ENCODE measurements around the gene GHRHR.

The GHRHR gene

GRCh38 chr7:31020161-31020560, 56.4 kb downstream of the GHRHR start:
- H3K36me3 ChIP-seq (ENCODE audit: insufficient read depth, low read length): no peaks in the 10 kb centered on the region
- no peak overlapping the region for H2AFZ ChIP-seq (ENCODE audit: low read length)
- no peaks in the 10 kb centered on the region for H4K20me1 ChIP-seq (ENCODE audit: insufficient read depth, low read length)
- H3K4me2 ChIP-seq (ENCODE audit: low read length): no peak overlapping the region
- no peaks in the 10 kb centered on the region for H3K79me2 ChIP-seq (ENCODE audit: insufficient read depth, low read length)
- TF ChIP-seq, protein P1, sequence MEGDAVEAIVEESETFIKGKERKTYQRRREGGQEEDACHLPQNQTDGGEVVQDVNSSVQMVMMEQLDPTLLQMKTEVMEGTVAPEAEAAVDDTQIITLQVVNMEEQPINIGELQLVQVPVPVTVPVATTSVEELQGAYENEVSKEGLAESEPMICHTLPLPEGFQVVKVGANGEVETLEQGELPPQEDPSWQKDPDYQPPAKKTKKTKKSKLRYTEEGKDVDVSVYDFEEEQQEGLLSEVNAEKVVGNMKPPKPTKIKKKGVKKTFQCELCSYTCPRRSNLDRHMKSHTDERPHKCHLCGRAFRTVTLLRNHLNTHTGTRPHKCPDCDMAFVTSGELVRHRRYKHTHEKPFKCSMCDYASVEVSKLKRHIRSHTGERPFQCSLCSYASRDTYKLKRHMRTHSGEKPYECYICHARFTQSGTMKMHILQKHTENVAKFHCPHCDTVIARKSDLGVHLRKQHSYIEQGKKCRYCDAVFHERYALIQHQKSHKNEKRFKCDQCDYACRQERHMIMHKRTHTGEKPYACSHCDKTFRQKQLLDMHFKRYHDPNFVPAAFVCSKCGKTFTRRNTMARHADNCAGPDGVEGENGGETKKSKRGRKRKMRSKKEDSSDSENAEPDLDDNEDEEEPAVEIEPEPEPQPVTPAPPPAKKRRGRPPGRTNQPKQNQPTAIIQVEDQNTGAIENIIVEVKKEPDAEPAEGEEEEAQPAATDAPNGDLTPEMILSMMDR (IDR thresholded peaks at IDR 0.05; ENCODE audit: low read length): no peak
- TF ChIP-seq EZH2 (IDR thresholded peaks at IDR 0.05; ENCODE audit: borderline replicate concordance, low read length): no peak
- no peaks in the 10 kb centered on the region for H3K9me2 ChIP-seq (ENCODE audit: low read depth, low read length)
- no peaks in the 10 kb centered on the region for H3K4me1 ChIP-seq (ENCODE audit: insufficient read depth, low read length, severe bottlenecking)
- H3K4me3 ChIP-seq (ENCODE audit: low read depth, low read length, poor library complexity, severe bottlenecking): no peak overlapping the region
- no peaks in the 10 kb centered on the region for H3K27me3 ChIP-seq (ENCODE audit: insufficient read depth, low read length)
- no peak overlapping the region for H3K27ac ChIP-seq (ENCODE audit: low read depth, low read length, poor library complexity, severe bottlenecking)
- no peaks in the 10 kb centered on the region for H3F3A ChIP-seq (ENCODE audit: insufficient read depth, low read length)
- H3K9ac ChIP-seq (ENCODE audit: low read length): no peak overlapping the region
- H3K9me3 ChIP-seq (ENCODE audit: low read length): no peaks in the 10 kb centered on the region

DNA sequence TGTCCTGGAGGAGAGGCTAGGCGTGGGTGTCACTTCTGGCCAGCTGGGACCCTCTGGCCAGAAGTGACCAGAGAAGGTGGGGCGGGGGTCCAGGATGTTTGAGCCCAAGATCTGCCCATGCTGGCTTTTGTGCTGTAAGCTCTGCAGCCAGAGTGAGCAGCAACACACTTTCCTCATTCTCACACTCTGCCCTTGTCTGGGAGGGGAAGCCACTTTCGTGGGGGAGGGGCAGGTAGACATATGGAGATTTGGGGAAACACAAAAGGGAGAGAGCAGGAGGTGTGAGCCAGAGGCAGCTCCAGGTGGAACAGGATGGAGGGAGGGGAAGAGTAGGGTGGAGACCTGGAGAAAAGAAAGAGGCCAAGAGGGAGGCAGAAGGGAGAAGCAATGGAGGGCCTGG, 56.9 kb downstream of the GHRHR start:
- no peak for TF ChIP-seq EZH2 (IDR thresholded peaks at IDR 0.05; ENCODE audit: borderline replicate concordance, low read length)
- TF ChIP-seq, protein P1 (IDR thresholded peaks at IDR 0.05; ENCODE audit: low read length): no peak
- H3K4me3 ChIP-seq (ENCODE audit: low read depth, low read length, poor library complexity, severe bottlenecking): no peak overlapping the region
- H3K9me2 ChIP-seq (ENCODE audit: low read depth, low read length): no peaks in the 10 kb centered on the region
- H4K20me1 ChIP-seq (ENCODE audit: insufficient read depth, low read length): no peaks in the 10 kb centered on the region
- H3K36me3 ChIP-seq (ENCODE audit: insufficient read depth, low read length): no peaks in the 10 kb centered on the region
- H3K79me2 ChIP-seq (ENCODE audit: insufficient read depth, low read length): no peaks in the 10 kb centered on the region
- no peak overlapping the region for H3K9ac ChIP-seq (ENCODE audit: low read length)
- H3K4me2 ChIP-seq (ENCODE audit: low read length): no peak overlapping the region
- no peaks in the 10 kb centered on the region for H3K27me3 ChIP-seq (ENCODE audit: insufficient read depth, low read length)
- H3K9me3 ChIP-seq (ENCODE audit: low read length): no peaks in the 10 kb centered on the region
- H2AFZ ChIP-seq (ENCODE audit: low read length): no peak overlapping the region
- H3K4me1 ChIP-seq (ENCODE audit: insufficient read depth, low read length, severe bottlenecking): no peaks in the 10 kb centered on the region
- no peak overlapping the region for H3K27ac ChIP-seq (ENCODE audit: low read depth, low read length, poor library complexity, severe bottlenecking)
- H3F3A ChIP-seq (ENCODE audit: insufficient read depth, low read length): no peaks in the 10 kb centered on the region

- H3K79me2 ChIP-seq (ENCODE audit: insufficient read depth, low read length): no peaks in the 10 kb centered on the region
- no peaks in the 10 kb centered on the region for H3K4me1 ChIP-seq (ENCODE audit: insufficient read depth, low read length, severe bottlenecking)
- H3K36me3 ChIP-seq (ENCODE audit: insufficient read depth, low read length): no peaks in the 10 kb centered on the region
- no peaks in the 10 kb centered on the region for H3K27me3 ChIP-seq (ENCODE audit: insufficient read depth, low read length)
- H3K9me3 ChIP-seq (ENCODE audit: low read length): no peaks in the 10 kb centered on the region
- no peak overlapping the region for H3K27ac ChIP-seq (ENCODE audit: low read depth, low read length, poor library complexity, severe bottlenecking)
- H3F3A ChIP-seq (ENCODE audit: insufficient read depth, low read length): no peaks in the 10 kb centered on the region
- no peaks in the 10 kb centered on the region for H4K20me1 ChIP-seq (ENCODE audit: insufficient read depth, low read length)
- H3K9me2 ChIP-seq (ENCODE audit: low read depth, low read length): no peaks in the 10 kb centered on the region
- H3K4me3 ChIP-seq (ENCODE audit: low read depth, low read length, poor library complexity, severe bottlenecking): no peak overlapping the region
- H3K4me2 ChIP-seq (ENCODE audit: low read length): no peak overlapping the region
- no peak overlapping the region for H2AFZ ChIP-seq (ENCODE audit: low read length)
- H3K9ac ChIP-seq (ENCODE audit: low read length): no peak overlapping the region
- TF ChIP-seq, protein P1 (IDR thresholded peaks at IDR 0.05; ENCODE audit: low read length): no peak
- no peak for TF ChIP-seq EZH2 (IDR thresholded peaks at IDR 0.05; ENCODE audit: borderline replicate concordance, low read length)
Measured at GRCh38 chr7:31022117-31022516, 58.4 kb downstream of the GHRHR start.
